Esophagus (tissue), 2 donors: ENCODE data around the gene RASGRP1. TPM values are rescaled to one million over a fixed set of nuclear protein-coding genes. Genes with fewer than 3 reads are reported as not detected.

Source experiments
- H3K27ac ChIP-seq, 2 donors: one replicate each; pipeline ENCODE4 v1.5.1; 2013; ENCODE audit warnings: low read depth in 2 of 2, mild to moderate bottlenecking in 2 of 2, inconsistent platforms in 1 of 2, low read length in 1 of 2, moderate library complexity in 1 of 2
- H3K27me3 ChIP-seq, 2 donors: one replicate each; pipeline ENCODE4 v1.6.1; 2013; ENCODE audit warnings: low read length in 2 of 2, control low read depth in 1 of 2, mild to moderate bottlenecking in 1 of 2; ENCODE audit not compliant: insufficient read depth in 2 of 2, control insufficient read depth in 1 of 2
- H3K36me3 ChIP-seq, 2 donors: one replicate each; pipeline ENCODE4 v1.6.1; 2013; ENCODE audit warnings: low read length in 1 of 2; ENCODE audit not compliant: control insufficient read depth in 2 of 2, insufficient read depth in 2 of 2
- H3K4me1 ChIP-seq, 2 donors: one replicate each; pipeline ENCODE4 v1.6.1; 2013; ENCODE audit warnings: low read length in 1 of 2; ENCODE audit not compliant: control insufficient read depth in 2 of 2, insufficient read depth in 2 of 2
- H3K4me3 ChIP-seq, 2 donors: one replicate each; pipeline ENCODE4 v1.5.1; 2013; ENCODE audit warnings: low read length in 2 of 2, mild to moderate bottlenecking in 2 of 2, low read depth in 1 of 2, moderate library complexity in 1 of 2
- H3K9me3 ChIP-seq, 2 donors: one replicate each; pipeline ENCODE4 v1.6.1; 2013; ENCODE audit warnings: mild to moderate bottlenecking in 2 of 2, low read depth in 1 of 2, low read length in 1 of 2, moderate library complexity in 1 of 2; ENCODE audit not compliant: control insufficient read depth in 2 of 2, insufficient read depth in 1 of 2
- WGBS, 2 donors: extraction: QIAGEN DNeasy Blood & Tissue Kit; methylation state at CpG; one replicate each; pipeline ENCODE4 v1.1.7; 2013; 5-methylcytosine and 5-hydroxymethylcytosine counted together
- polyA plus RNA-seq, 2 donors: library from polyadenylated mRNA; stranded (reverse); fragments of 200-250 nt; gene quantifications; one replicate each; pipeline ENCODE4 v1.2.3, GENCODE V29; 2013
- donor health status: healthy with polysubstance abuse.
- donor health status: Bipolar disorder and iron deficiency.

The RASGRP1 gene
- polyA plus RNA-seq, 2 donors: 2.5 to 4.0 TPM

- Histone ChIP-seq H3K27me3 (no peaks in the 10 kb centered on the region), H3K4me3 (no peak overlapping the region), H3K4me1 (peaks cover 0 to 4% of the 10 kb centered on the region in 2 donors), H3K27ac (no peak overlapping the region), H3K36me3 (peaks cover 0 to 6% of the 10 kb centered on the region in 2 donors), H3K9me3 (no peaks in the 10 kb centered on the region)
- WGBS, 2 donors: 86 to 88% methylated on average over 2 of the region's 2 CpGs
Measured at GRCh38 chr15:38461066-38461833, 103.4 kb downstream of the RASGRP1 start.

GRCh38 chr15:38460543-38460942 lies 104.1 kb downstream of the RASGRP1 start:
- Histone ChIP-seq H3K36me3 (peaks cover 0 to 6% of the 10 kb centered on the region in 2 donors), H3K4me1 (peaks cover 0 to 4% of the 10 kb centered on the region in 2 donors), H3K9me3 (no peaks in the 10 kb centered on the region), H3K27me3 (no peaks in the 10 kb centered on the region), H3K4me3 (no peak overlapping the region), H3K27ac (no peak overlapping the region)
- 86 to 88% methylated on average over 3 of the region's 3 CpGs for WGBS, 2 donors

GRCh38 chr15:38459480-38459879 lies 105.1 kb downstream of the RASGRP1 start:
- peaks cover 0 to 6% of the 10 kb centered on the region in 2 donors for H3K36me3 ChIP-seq
- H3K4me3 ChIP-seq: no peak overlapping the region
- no peak overlapping the region for H3K27ac ChIP-seq
- no peaks in the 10 kb centered on the region for H3K9me3 ChIP-seq
- no peaks in the 10 kb centered on the region for H3K27me3 ChIP-seq
- H3K4me1 ChIP-seq: peaks cover 0 to 4% of the 10 kb centered on the region in 2 donors
- 96 to 98% methylated on average over 6 of the region's 6 CpGs for WGBS, 2 donors

GRCh38 chr15:38458646-38459045 lies 106.0 kb downstream of the RASGRP1 start:
- Histone ChIP-seq H3K4me3 (no peak overlapping the region), H3K27me3 (no peaks in the 10 kb centered on the region), H3K4me1 (peaks cover 0 to 4% of the 10 kb centered on the region in 2 donors), H3K27ac (no peak overlapping the region), H3K9me3 (no peaks in the 10 kb centered on the region), H3K36me3 (peaks cover 0 to 6% of the 10 kb centered on the region in 2 donors)
- 96 to 98% methylated on average over 5 of the region's 5 CpGs for WGBS, 2 donors

- 7% methylated on average over 4 of the region's 4 CpGs for WGBS, 2 donors
- H3K27ac ChIP-seq: no peak overlapping the region
- H3K4me3 ChIP-seq: peak overlapping the region; percentile 71 to 96
- no peaks in the 10 kb centered on the region for H3K27me3 ChIP-seq
- H3K4me1 ChIP-seq: peaks cover 0 to 4% of the 10 kb centered on the region in 2 donors
- peaks cover 0 to 6% of the 10 kb centered on the region in 2 donors for H3K36me3 ChIP-seq
- H3K9me3 ChIP-seq: no peaks in the 10 kb centered on the region
Measured at GRCh38 chr15:38455092-38455491, 109.5 kb downstream of the RASGRP1 start.

GRCh38 chr15:38454696-38455090 lies 109.9 kb downstream of the RASGRP1 start:
- Histone ChIP-seq H3K27ac (peak overlapping the region; percentile 82 to 95), H3K4me3 (peak overlapping the region; percentile 71 to 96), H3K36me3 (peaks cover 0 to 6% of the 10 kb centered on the region in 2 donors), H3K9me3 (no peaks in the 10 kb centered on the region), H3K27me3 (no peaks in the 10 kb centered on the region), H3K4me1 (peaks cover 0 to 4% of the 10 kb centered on the region in 2 donors)
- WGBS, 2 donors: 0 to 1% methylated on average over 12 of the region's 12 CpGs

GRCh38 chr15:38453971-38454695 lies 110.5 kb downstream of the RASGRP1 start, which contains the start of gene FAM98B:
TSS of gene FAM98B (plus strand) at chr15:38454127. CDS start at chr15:38454162, 35 bp downstream.
- H3K27me3 ChIP-seq: no peaks in the 10 kb centered on the region
- H3K36me3 ChIP-seq: peaks cover 0 to 6% of the 10 kb centered on the region in 2 donors
- peak within 1 kb of the TSS; percentile 82 to 95 for H3K27ac ChIP-seq
- peaks cover 0 to 2% of the 10 kb centered on the region in 2 donors for H3K4me1 ChIP-seq
- peak within 1 kb of the TSS; percentile 71 to 96 for H3K4me3 ChIP-seq
- WGBS, 2 donors: 0% methylated on average over 48 to 49 of the region's 49 CpGs
- H3K9me3 ChIP-seq: no peaks in the 10 kb centered on the region

GRCh38 chr15:38441130-38441519 lies 123.5 kb downstream of the RASGRP1 start:
- WGBS, 2 donors: 91 to 93% methylated on average over 3 of the region's 3 CpGs
- no peaks in the 10 kb centered on the region for H3K9me3 ChIP-seq

GRCh38 chr15:38440353-38441129 lies 124.1 kb downstream of the RASGRP1 start:
- Histone ChIP-seq H3K9me3 (no peaks in the 10 kb centered on the region), H3K27me3 (peaks cover 0 to 2% of the 10 kb centered on the region in 2 donors), H3K4me3 (no peak overlapping the region), H3K27ac (no peak overlapping the region), H3K4me1 (no peaks in the 10 kb centered on the region), H3K36me3 (no peaks in the 10 kb centered on the region)
- WGBS, 2 donors: 26 to 29% methylated on average over 9 of the region's 9 CpGs

More at GRCh38 chr15:38441130-38441519, 123.5 kb downstream of the RASGRP1 start:
- peaks cover 0 to 2% of the 10 kb centered on the region in 2 donors for H3K27me3 ChIP-seq
- H3K4me3 ChIP-seq: no peak overlapping the region
- no peaks in the 10 kb centered on the region for H3K4me1 ChIP-seq
- no peaks in the 10 kb centered on the region for H3K36me3 ChIP-seq
- H3K27ac ChIP-seq: no peak overlapping the region
